ENCODE data around the gene KLK11. TPM values are rescaled to one million over a fixed set of nuclear protein-coding genes. Genes with fewer than 3 reads are reported as not detected.

Gene KLK11
- total RNA-seq, 1 donor from 2014 or later: not detected

Other genes with a start within 250 kb of the KLK11 start
- not detected in 2 replicates for gene ACP4, start 236.2 kb downstream of the KLK11 start, total RNA-seq
- gene KLK1, start 202.8 kb downstream of the KLK11 start, total RNA-seq: not detected in 2 replicates
- gene KLK15, start 193.0 kb downstream of the KLK11 start, total RNA-seq: not detected in 2 replicates
- not detected in 2 replicates for gene KLK3, start 171.7 kb downstream of the KLK11 start, total RNA-seq
- gene KLK2, start 153.2 kb downstream of the KLK11 start, total RNA-seq: 0.14 TPM in 1 of 2 replicates, not detected in the other
- not detected in 2 replicates for gene KLK4, start 115.2 kb downstream of the KLK11 start, total RNA-seq
- not detected in 2 replicates for gene KLK5, start 73.6 kb downstream of the KLK11 start, total RNA-seq
- gene KLK6, start 57.0 kb downstream of the KLK11 start, total RNA-seq: not detected in 2 replicates
- under 0.01 TPM in 1 of 2 replicates, not detected in the other for gene KLK7, start 42.7 kb downstream of the KLK11 start, total RNA-seq
- gene KLK8, start 25.0 kb downstream of the KLK11 start, total RNA-seq: not detected in 2 replicates
- gene KLK10, start 6.9 kb downstream of the KLK11 start, total RNA-seq: 0.09 and 1.0 TPM in 2 replicates
- gene KLK12, start 8.4 kb upstream of the KLK11 start, total RNA-seq: not detected in 2 replicates
- gene KLK13, start 38.5 kb upstream of the KLK11 start, total RNA-seq: not detected in 2 replicates
- gene KLK14, start 56.3 kb upstream of the KLK11 start, total RNA-seq: not detected in 2 replicates
- 10.0 and 15.8 TPM in 2 replicates for gene CTU1, start 81.8 kb upstream of the KLK11 start, total RNA-seq
- gene SIGLEC9, start 98.3 kb upstream of the KLK11 start, total RNA-seq: 0.19 TPM in 1 of 2 replicates, not detected in the other
- gene SIGLEC7, start 115.7 kb upstream of the KLK11 start, total RNA-seq: not detected in 2 replicates
- gene CD33, start 198.5 kb upstream of the KLK11 start, total RNA-seq: not detected in 2 replicates
- gene SIGLECL1, start 224.5 kb upstream of the KLK11 start, total RNA-seq: not detected in 2 replicates